DND-41 (cell line): ENCODE data around the gene TGM3.

ENCODE experiments used
- EZH2 ChIP-seq: IDR thresholded peaks from 3 replicates; pipeline ENCODE4 v1.6.1; 2012; ENCODE audit warnings: borderline replicate concordance, low read depth, mild to moderate bottlenecking, moderate library complexity, low read length, inconsistent platforms; ENCODE audit not compliant: severe bottlenecking
- TF ChIP-seq, protein P1 (sequence below): IDR thresholded peaks from 2 replicates; pipeline ENCODE4 v1.5.1; 2012; ENCODE audit warnings: borderline replicate concordance, low read length, moderate library complexity, mild to moderate bottlenecking; ENCODE audit not compliant: poor library complexity, severe bottlenecking; ENCODE audit errors: extremely low read depth

DNA sequence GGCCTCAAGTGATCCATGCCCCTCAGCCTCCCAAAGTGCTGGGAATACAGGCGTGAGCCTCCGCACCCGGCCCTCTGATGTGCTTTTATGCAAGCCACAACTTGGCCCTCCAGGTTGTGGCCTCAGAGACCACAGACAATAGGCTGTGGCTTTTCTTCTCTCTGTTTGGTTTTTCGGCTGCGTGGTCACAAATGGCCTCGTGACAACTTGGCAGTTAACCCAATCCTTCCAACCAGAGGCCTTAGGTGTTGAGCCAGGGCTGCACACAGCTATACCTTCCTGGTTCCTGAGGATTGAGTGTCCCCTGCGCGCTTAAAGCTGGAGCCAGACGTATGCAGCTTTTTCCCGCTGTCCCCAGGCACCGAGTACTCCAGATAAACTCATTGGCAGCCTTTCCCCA lies 6.3 kb upstream of the TGM3 start:
- TF ChIP-seq, protein P1, sequence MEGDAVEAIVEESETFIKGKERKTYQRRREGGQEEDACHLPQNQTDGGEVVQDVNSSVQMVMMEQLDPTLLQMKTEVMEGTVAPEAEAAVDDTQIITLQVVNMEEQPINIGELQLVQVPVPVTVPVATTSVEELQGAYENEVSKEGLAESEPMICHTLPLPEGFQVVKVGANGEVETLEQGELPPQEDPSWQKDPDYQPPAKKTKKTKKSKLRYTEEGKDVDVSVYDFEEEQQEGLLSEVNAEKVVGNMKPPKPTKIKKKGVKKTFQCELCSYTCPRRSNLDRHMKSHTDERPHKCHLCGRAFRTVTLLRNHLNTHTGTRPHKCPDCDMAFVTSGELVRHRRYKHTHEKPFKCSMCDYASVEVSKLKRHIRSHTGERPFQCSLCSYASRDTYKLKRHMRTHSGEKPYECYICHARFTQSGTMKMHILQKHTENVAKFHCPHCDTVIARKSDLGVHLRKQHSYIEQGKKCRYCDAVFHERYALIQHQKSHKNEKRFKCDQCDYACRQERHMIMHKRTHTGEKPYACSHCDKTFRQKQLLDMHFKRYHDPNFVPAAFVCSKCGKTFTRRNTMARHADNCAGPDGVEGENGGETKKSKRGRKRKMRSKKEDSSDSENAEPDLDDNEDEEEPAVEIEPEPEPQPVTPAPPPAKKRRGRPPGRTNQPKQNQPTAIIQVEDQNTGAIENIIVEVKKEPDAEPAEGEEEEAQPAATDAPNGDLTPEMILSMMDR: no peak
- TF ChIP-seq EZH2: no peak
